GM12865 (cell line): Measurements from ENCODE around the gene F2R.
"Not testable (repeated sequence)": the region's sequence is repeated elsewhere in the genome, so short reads cannot be mapped to it uniquely, and the experiment has no call there.

Experiments
- DNase-seq: peaks from one replicate; pipeline ENCODE4 v3.0.0; 2010; ENCODE audit warnings: low read depth
- H3K4me3 ChIP-seq: 2 replicates; pipeline ENCODE4 v1.5.1; 2011; ENCODE audit warnings: mild to moderate bottlenecking, low read depth, low read length, control low read depth
- CTCF ChIP-seq: IDR thresholded peaks from 2 replicates; pipeline ENCODE4 v1.5.1; 2011; ENCODE audit warnings: low read length, control low read depth, low read depth, inconsistent platforms; ENCODE audit not compliant: insufficient read depth; ENCODE audit errors: missing control alignments

The F2R gene

GRCh38 chr5:76674330-76675066, 41.4 kb upstream of the F2R start:
- no peak for DNase-seq
- no peak for TF ChIP-seq CTCF
- no peak overlapping the region for H3K4me3 ChIP-seq

GRCh38 chr5:76675364-76675763, 40.6 kb upstream of the F2R start:
- TF ChIP-seq CTCF: no peak
- no peak overlapping the region for H3K4me3 ChIP-seq
- DNase-seq: no peak

- no peak for DNase-seq
- no peak overlapping the region for H3K4me3 ChIP-seq
- TF ChIP-seq CTCF: no peak
Observed at GRCh38 chr5:76677849-76678472, 38.0 kb upstream of the F2R start.

- no peak for DNase-seq
- TF ChIP-seq CTCF: no peak
- H3K4me3 ChIP-seq: no peak overlapping the region
Observed at GRCh38 chr5:76679231-76679630, 36.7 kb upstream of the F2R start.

GRCh38 chr5:76680826-76681225, 35.1 kb upstream of the F2R start:
- DNase-seq, H3K4me3 ChIP-seq: not testable (repeated sequence)

- no peak overlapping the region for H3K4me3 ChIP-seq
- no peak for TF ChIP-seq CTCF
- DNase-seq: no peak
Observed at GRCh38 chr5:76681287-76681686, 34.6 kb upstream of the F2R start.

GRCh38 chr5:76682387-76682786, 33.5 kb upstream of the F2R start:
- no peak for TF ChIP-seq CTCF
- H3K4me3 ChIP-seq: no peak overlapping the region
- DNase-seq: no peak
